K562 (cell line): ENCODE data around the gene TRIO. TPM values are rescaled to one million over a fixed set of nuclear protein-coding genes. Genes with fewer than 3 reads are reported as not detected.

Experiments
- ATAC-seq: fragments of 200-7000 bp; cut with Tn5 transposase; 3 replicates; pipeline ENCODE4 v1.9.1; 2020; ENCODE audit warnings: moderate library complexity
- BruUV-seq: library from RNA; stranded (reverse); fragments of 400-500 nt; replicated peaks from 2 replicates; lab custom pipeline; 2021; lab: Mats Ljungman, UMichigan
- CTCF ChIA-PET: fragments of 300-600 bp; formaldehyde crosslinking; extraction: SDS; loops from one replicate; lab custom pipeline; 2021; ENCODE audit warnings: low intra/inter-chr PET ratio; lab: Yijun Ruan, JAX
- POLR2A ChIA-PET: fragments of 300-600, 350-650 bp; sonication (Branson Sonifier 250); formaldehyde crosslinking; extraction: SDS; loops from one replicate; lab custom pipeline; 2021; ENCODE audit warnings: antibody characterized with exemption, inconsistent platforms; lab: Yijun Ruan, JAX
- DNase-seq, 4 experiments: peaks; one replicate each; pipeline versions ENCODE4 v3.0.0 to v3.0.0-alpha.2; 2011 to 2018; ENCODE audit warnings: low spot score in 3 of 4, mixed read lengths in 3 of 4; ENCODE audit errors: extremely low read depth in 1 of 4
- FAIRE-seq: peaks from 2 replicates; lab custom pipeline; 2011; peaks lifted over from hg19 to GRCh38; lab: Jason Lieb, UNC
- H2AFZ ChIP-seq: 2 replicates; pipeline ENCODE4 v1.6.0; 2011; ENCODE audit warnings: low read depth, low read length, control low read depth, inconsistent platforms
- H3K27ac ChIP-seq: fragments of 200-600 bp; 3 replicates; pipeline ENCODE4 v1.8.0; 2011; ENCODE audit warnings: low read depth, mild to moderate bottlenecking, control low read depth, inconsistent platforms, low read length, moderate library complexity, mixed read lengths; ENCODE audit errors: extremely low read depth
- H3K27me3 ChIP-seq, 2 experiments: fragments of 300-600 bp in 1 of 2; 2 replicates in 1 of 2; 3 replicates in 1 of 2; pipeline versions ENCODE4 v1.6.0 to v1.8.0; 2011; ENCODE audit warnings: inconsistent platforms in 2 of 2, low read length in 2 of 2, mild to moderate bottlenecking in 1 of 2, mixed read lengths in 1 of 2, moderate library complexity in 1 of 2; ENCODE audit not compliant: control insufficient read depth in 2 of 2, insufficient read depth in 2 of 2
- H3K36me3 ChIP-seq: fragments of 300-600 bp; 3 replicates; pipeline ENCODE4 v1.8.0; 2011; ENCODE audit warnings: mild to moderate bottlenecking, low read length, inconsistent platforms; ENCODE audit not compliant: control insufficient read depth, insufficient read depth
- H3K4me1 ChIP-seq, 2 experiments: fragments of 200-600 bp in 1 of 2; replicated peaks in 1 of 2; 2 replicates in 1 of 2; 3 replicates in 1 of 2; pipeline versions ENCODE4 v1.5.1 to v1.8.0; 2011; ENCODE audit warnings: inconsistent platforms in 2 of 2, low read length in 2 of 2, mild to moderate bottlenecking in 1 of 2, mixed read lengths in 1 of 2, moderate library complexity in 1 of 2; ENCODE audit not compliant: control insufficient read depth in 2 of 2, insufficient read depth in 2 of 2
- H3K4me2 ChIP-seq: 2 replicates; pipeline ENCODE4 v1.6.1; 2011; ENCODE audit warnings: low read length, control low read depth, inconsistent platforms, mixed read lengths; ENCODE audit not compliant: insufficient read depth
- H3K4me3 ChIP-seq: fragments of 200-600 bp; sonication (generic), shearing (Covaris generic); 2 replicates; pipeline ENCODE4 v1.5.1; 2016; ENCODE audit warnings: control low read depth, inconsistent platforms
- H3K79me2 ChIP-seq: fragments of 200-600 bp; 3 replicates; pipeline ENCODE4 v1.8.0; 2011; ENCODE audit warnings: low read length, inconsistent platforms; ENCODE audit not compliant: control insufficient read depth, insufficient read depth
- H3K9ac ChIP-seq, 2 experiments: 2 replicates each; pipeline versions ENCODE4 v1.6.0 to v1.6.1; 2011; ENCODE audit warnings: low read depth in 2 of 2, low read length in 2 of 2, control low read depth in 1 of 2, inconsistent platforms in 1 of 2, mild to moderate bottlenecking in 1 of 2, mixed read lengths in 1 of 2; ENCODE audit not compliant: insufficient read depth in 1 of 2
- H3K9me1 ChIP-seq: one replicate; pipeline ENCODE4 v1.6.0; 2011; ENCODE audit warnings: inconsistent platforms, mild to moderate bottlenecking, low read length, moderate library complexity; ENCODE audit not compliant: control insufficient read depth, insufficient read depth
- H3K9me3 ChIP-seq: replicated peaks from 2 replicates; pipeline ENCODE4 v1.5.1; 2011; ENCODE audit warnings: low read depth, low read length, inconsistent platforms; ENCODE audit not compliant: control insufficient read depth, insufficient read depth
- H4K20me1 ChIP-seq: replicated peaks from 2 replicates; pipeline ENCODE4 v1.6.1; 2011; ENCODE audit warnings: low read length, inconsistent platforms, mixed read lengths; ENCODE audit not compliant: control insufficient read depth, insufficient read depth
- BHLHE40 ChIP-seq: IDR thresholded peaks from 2 replicates; pipeline ENCODE4 v1.6.1; 2011; ENCODE audit warnings: low read length, improper control_type of control experiment
- NCOA6 ChIP-seq: fragments of 450-650 bp; IDR thresholded peaks from 2 replicates; pipeline ENCODE4 v1.6.1; 2017; ENCODE audit warnings: mild to moderate bottlenecking
- THAP7 ChIP-seq: fragments of 250-450 bp; sonication (Bioruptor Pico); IDR thresholded peaks from 2 replicates; pipeline ENCODE4 v1.5.0; 2021
- ZNF280B ChIP-seq: fragments of 250-450 bp; sonication (Bioruptor Pico); IDR thresholded peaks from 2 replicates; pipeline ENCODE4 v1.5.1; 2021; ENCODE audit warnings: mild to moderate bottlenecking
- ZNF830 ChIP-seq: fragments of 250-450 bp; sonication (Bioruptor Pico); IDR thresholded peaks from 2 replicates; pipeline ENCODE4 v1.5.0; 2021; ENCODE audit warnings: mild to moderate bottlenecking
- WGBS: fragments of 100-300 bp; shearing (Covaris generic); methylation state at CpG from one replicate; pipeline ENCODE4 v1.1.6; 2016; ENCODE audit warnings: low coverage, mixed read lengths; ENCODE audit not compliant: insufficient coverage; ENCODE audit errors: missing lambda C conversion rate; 5-methylcytosine and 5-hydroxymethylcytosine counted together
- in situ Hi-C: fragments of 300-500 bp; cut with MboI; formaldehyde crosslinking; loops from 4 replicates; pipeline ENCODE4 v1.15.0; 2018; ENCODE audit warnings: inconsistent platforms, mixed read lengths
- intact Hi-C: fragments of 100-400 bp; cut with micrococcal nuclease; formaldehyde crosslinking; loops from 2 replicates; pipeline ENCODE4 v1.14.2; 2022
- polyA plus RNA-seq, 8 experiments: library from polyadenylated mRNA; depleted of rRNA in 4 of 8; stranded (reverse) in 5 of 8; unstranded in 3 of 8; fragments of >200 nt; fragmentation: Nextera tagmentation in 2 of 8; fragmentation: Illumina TruSeq in 1 of 8; extraction: Ambion mirVana in 2 of 8; extraction: Trizol in 1 of 8; gene quantifications; 2 replicates each; pipeline versions ENCODE4 v1.2.1 to v1.2.3, GENCODE V29; 2011 to 2014; ENCODE audit warnings: inconsistent platforms in 1 of 8, missing spikeins in 1 of 8
- total RNA-seq, 7 experiments: library from RNA; depleted of rRNA in 6 of 7; stranded (reverse); fragments of >200 nt in 6 of 7; fragmentation: Illumina TruSeq in 2 of 7; extraction: Trizol in 2 of 7; gene quantifications; 2 replicates each; pipeline versions ENCODE4 v1.2.1 to v1.2.3, GENCODE V29; 2011 to 2021; ENCODE audit warnings: low replicate concordance in 1 of 7
- TF ChIP-seq, protein P1 (sequence below): fragments of 250-450 bp; sonication (Bioruptor Pico); IDR thresholded peaks from 2 replicates; pipeline ENCODE4 v1.4.0; 2020; ENCODE audit warnings: mild to moderate bottlenecking, moderate library complexity
- TF ChIP-seq, protein P2 (sequence below): sonication (generic); formaldehyde crosslinking; IDR thresholded peaks from 2 replicates; pipeline ENCODE4 v1.8.0; 2023; ENCODE audit warnings: mild to moderate bottlenecking, missing genetic modification reagents

Gene TRIO
- total and polyA plus RNA-seq, 9 of the 15 experiments (the other 6 are each of a cell fraction or from before 2014, with no cell fraction given), result 0.24 to 5.0 (median 1.1) TPM

- intact Hi-C loops (no loop called here), in situ Hi-C loops (no loop called here)
- TF ChIP-seq NCOA6 (no peak), BHLHE40 (no peak), ZNF830 (no peak), ZNF280B (CRISPR knock-in tag) (no peak), THAP7 (CRISPR knock-in tag) (no peak)
- TF ChIP-seq, protein P1, sequence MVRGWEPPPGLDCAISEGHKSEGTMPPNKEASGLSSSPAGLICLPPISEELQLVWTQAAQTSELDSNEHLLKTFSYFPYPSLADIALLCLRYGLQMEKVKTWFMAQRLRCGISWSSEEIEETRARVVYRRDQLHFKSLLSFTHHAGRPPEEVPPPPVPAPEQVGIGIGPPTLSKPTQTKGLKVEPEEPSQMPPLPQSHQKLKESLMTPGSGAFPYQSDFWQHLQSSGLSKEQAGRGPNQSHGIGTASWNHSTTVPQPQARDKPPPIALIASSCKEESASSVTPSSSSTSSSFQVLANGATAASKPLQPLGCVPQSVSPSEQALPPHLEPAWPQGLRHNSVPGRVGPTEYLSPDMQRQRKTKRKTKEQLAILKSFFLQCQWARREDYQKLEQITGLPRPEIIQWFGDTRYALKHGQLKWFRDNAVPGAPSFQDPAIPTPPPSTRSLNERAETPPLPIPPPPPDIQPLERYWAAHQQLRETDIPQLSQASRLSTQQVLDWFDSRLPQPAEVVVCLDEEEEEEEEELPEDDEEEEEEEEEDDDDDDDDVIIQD, result no peak
- TF ChIP-seq, protein P2, sequence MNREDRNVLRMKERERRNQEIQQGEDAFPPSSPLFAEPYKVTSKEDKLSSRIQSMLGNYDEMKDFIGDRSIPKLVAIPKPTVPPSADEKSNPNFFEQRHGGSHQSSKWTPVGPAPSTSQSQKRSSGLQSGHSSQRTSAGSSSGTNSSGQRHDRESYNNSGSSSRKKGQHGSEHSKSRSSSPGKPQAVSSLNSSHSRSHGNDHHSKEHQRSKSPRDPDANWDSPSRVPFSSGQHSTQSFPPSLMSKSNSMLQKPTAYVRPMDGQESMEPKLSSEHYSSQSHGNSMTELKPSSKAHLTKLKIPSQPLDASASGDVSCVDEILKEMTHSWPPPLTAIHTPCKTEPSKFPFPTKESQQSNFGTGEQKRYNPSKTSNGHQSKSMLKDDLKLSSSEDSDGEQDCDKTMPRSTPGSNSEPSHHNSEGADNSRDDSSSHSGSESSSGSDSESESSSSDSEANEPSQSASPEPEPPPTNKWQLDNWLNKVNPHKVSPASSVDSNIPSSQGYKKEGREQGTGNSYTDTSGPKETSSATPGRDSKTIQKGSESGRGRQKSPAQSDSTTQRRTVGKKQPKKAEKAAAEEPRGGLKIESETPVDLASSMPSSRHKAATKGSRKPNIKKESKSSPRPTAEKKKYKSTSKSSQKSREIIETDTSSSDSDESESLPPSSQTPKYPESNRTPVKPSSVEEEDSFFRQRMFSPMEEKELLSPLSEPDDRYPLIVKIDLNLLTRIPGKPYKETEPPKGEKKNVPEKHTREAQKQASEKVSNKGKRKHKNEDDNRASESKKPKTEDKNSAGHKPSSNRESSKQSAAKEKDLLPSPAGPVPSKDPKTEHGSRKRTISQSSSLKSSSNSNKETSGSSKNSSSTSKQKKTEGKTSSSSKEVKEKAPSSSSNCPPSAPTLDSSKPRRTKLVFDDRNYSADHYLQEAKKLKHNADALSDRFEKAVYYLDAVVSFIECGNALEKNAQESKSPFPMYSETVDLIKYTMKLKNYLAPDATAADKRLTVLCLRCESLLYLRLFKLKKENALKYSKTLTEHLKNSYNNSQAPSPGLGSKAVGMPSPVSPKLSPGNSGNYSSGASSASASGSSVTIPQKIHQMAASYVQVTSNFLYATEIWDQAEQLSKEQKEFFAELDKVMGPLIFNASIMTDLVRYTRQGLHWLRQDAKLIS (CRISPR knock-in tag), result no peak
- no peaks in the 10 kb centered on the region for H3K79me2 ChIP-seq
- no peak overlapping the region for H3K4me3 ChIP-seq
- FAIRE-seq (no peak), DNase-seq (no peak), ATAC-seq (no peak)
- no peak overlapping the region for H3K27ac ChIP-seq
- no peak overlapping the region for H3K4me2 ChIP-seq
- no peaks in the 10 kb centered on the region for H4K20me1 ChIP-seq
- H3K9me1 ChIP-seq, result no peaks in the 10 kb centered on the region
- no peaks in the 10 kb centered on the region for H3K36me3 ChIP-seq
- H3K27me3 ChIP-seq, result peaks cover 11 to 28% of the 10 kb centered on the region in 2 experiments
- POLR2A ChIA-PET, result interaction anchor here (1.1 kb wide), 1 partner anchor 7 kb away, joined by 3 read pairs; no protein-coding TSS in a partner anchor
- H3K4me1 ChIP-seq, result no peaks in the 10 kb centered on the region
- no peak overlapping the region for H2AFZ ChIP-seq
- CTCF ChIA-PET, result interaction anchor here (0.6 kb wide), 1 partner anchor 224 kb away, joined by 3 read pairs; no protein-coding TSS in a partner anchor
- no peak overlapping the region for H3K9ac ChIP-seq
- no TSS peak for BruUV-seq
- under 1% methylated on average over 6 of the region's 6 CpGs for WGBS
- no peaks in the 10 kb centered on the region for H3K9me3 ChIP-seq
Observed at GRCh38 chr5:14213813-14214585, 70.9 kb downstream of the TRIO start.
